HK-2 (cell line): ENCODE data around the gene SELP.

Experiments used
- DNase-seq: peaks from one replicate; pipeline ENCODE4 v3.0.0-alpha.2; 2018; ENCODE audit not compliant: unreplicated experiment

The SELP gene

GRCh38 chr1:169620565-169620964 lies 9.4 kb downstream of the SELP start:
- DNase-seq = no peak

GRCh38 chr1:169618367-169618766 lies 11.6 kb downstream of the SELP start:
- no peak for DNase-seq

GRCh38 chr1:169615803-169616202 lies 14.1 kb downstream of the SELP start:
- DNase-seq = no peak

- DNase-seq = no peak
Observed at GRCh38 chr1:169610858-169611257, 19.1 kb downstream of the SELP start.

GRCh38 chr1:169610108-169610507 lies 19.8 kb downstream of the SELP start:
- no peak for DNase-seq

- no peak for DNase-seq
Observed at GRCh38 chr1:169608226-169608625, 21.7 kb downstream of the SELP start.

- no peak for DNase-seq
Observed at GRCh38 chr1:169604781-169605560, 25.0 kb downstream of the SELP start.

GRCh38 chr1:169601096-169601881 lies 28.6 kb downstream of the SELP start:
- no peak for DNase-seq

GRCh38 chr1:169595764-169596711 lies 33.9 kb downstream of the SELP start:
- DNase-seq = no peak

- DNase-seq = no peak
Observed at GRCh38 chr1:169594391-169594790, 35.5 kb downstream of the SELP start.

- DNase-seq = no peak
Observed at GRCh38 chr1:169590932-169591331, 39.0 kb downstream of the SELP start.

- DNase-seq = no peak
Observed at GRCh38 chr1:169588785-169589485, 41.0 kb downstream of the SELP start.

GRCh38 chr1:169588112-169588511 lies 41.8 kb downstream of the SELP start:
- DNase-seq = no peak

- peak; percentile 64 for DNase-seq
Observed at GRCh38 chr1:169586395-169587255, 43.3 kb downstream of the SELP start, which contains the start of gene F5. Gene F5, minus strand, starts transcription at chr1:169586481. Its CDS starts 95 bp downstream, at chr1:169586386.

GRCh38 chr1:169586067-169586394 lies 43.9 kb downstream of the SELP start:
- no peak for DNase-seq

GRCh38 chr1:169585181-169585580 lies 44.7 kb downstream of the SELP start:
- no peak for DNase-seq

- no peak for DNase-seq
Observed at GRCh38 chr1:169584483-169585144, 45.3 kb downstream of the SELP start.

GRCh38 chr1:169577981-169578738 lies 51.8 kb downstream of the SELP start:
- DNase-seq = no peak

- no peak for DNase-seq
Observed at GRCh38 chr1:169576935-169577331, 53.0 kb downstream of the SELP start.
